Liver (tissue), 9 donors: Measurements from ENCODE around the gene UBXN1. TPM values are rescaled to one million over a fixed set of nuclear protein-coding genes. Genes with fewer than 3 reads are reported as not detected.

Source experiments
- DNase-seq: peaks from one replicate; pipeline ENCODE4 v3.0.0-alpha.2; 2017; ENCODE audit warnings: low spot score
- H3K27ac ChIP-seq, 2 donors: one replicate each; pipeline ENCODE4 v1.7.0; 2013; ENCODE audit warnings: inconsistent platforms in 2 of 2, low read length in 2 of 2, control low read depth in 1 of 2, low read depth in 1 of 2, mild to moderate bottlenecking in 1 of 2
- H3K27me3 ChIP-seq, 4 donors: one replicate each; pipeline versions ENCODE4 v1.6.1 to v1.7.0; 2013; ENCODE audit warnings: low read length in 3 of 4, inconsistent platforms in 1 of 4, mild to moderate bottlenecking in 1 of 4, moderate library complexity in 1 of 4; ENCODE audit not compliant: control insufficient read depth in 4 of 4, insufficient read depth in 4 of 4
- H3K36me3 ChIP-seq, 4 donors: one replicate each; pipeline versions ENCODE4 v1.6.1 to v1.7.0; 2013; ENCODE audit warnings: low read length in 3 of 4, mild to moderate bottlenecking in 3 of 4, low read depth in 1 of 4, moderate library complexity in 1 of 4; ENCODE audit not compliant: control insufficient read depth in 4 of 4, insufficient read depth in 3 of 4
- H3K4me1 ChIP-seq, 4 donors: one replicate each; pipeline versions ENCODE4 v1.6.1 to v1.7.0; 2013; ENCODE audit warnings: low read length in 3 of 4, mild to moderate bottlenecking in 3 of 4, moderate library complexity in 1 of 4; ENCODE audit not compliant: control insufficient read depth in 4 of 4, insufficient read depth in 4 of 4
- H3K4me3 ChIP-seq, 3 donors: one replicate each; pipeline versions ENCODE4 v1.6.1 to v1.7.0; 2013; ENCODE audit warnings: low read length in 3 of 3, control low read depth in 1 of 3, low read depth in 1 of 3, mild to moderate bottlenecking in 1 of 3
- H3K9ac ChIP-seq, 2 donors: one replicate each; pipeline ENCODE4 v1.7.0; 2013; ENCODE audit warnings: low read length in 2 of 2, mild to moderate bottlenecking in 2 of 2, moderate library complexity in 2 of 2, control low read depth in 1 of 2, low read depth in 1 of 2
- H3K9me3 ChIP-seq, 4 donors: one replicate each; pipeline versions ENCODE4 v1.6.1 to v1.7.0; 2013; ENCODE audit warnings: low read length in 3 of 4; ENCODE audit not compliant: control insufficient read depth in 4 of 4
- EGR1 ChIP-seq, 2 donors: IDR thresholded peaks; 2 replicates each; pipeline ENCODE4 v1.6.1; 2016 to 2018; ENCODE audit warnings: antibody characterized with exemption in 2 of 2, low read depth in 2 of 2
- FOXA2 ChIP-seq: IDR thresholded peaks from 2 replicates; pipeline ENCODE4 v1.6.1; 2016; ENCODE audit warnings: antibody characterized with exemption
- GABPA ChIP-seq, 2 donors: IDR thresholded peaks in 1 of 2; conservative IDR thresholded peaks in 1 of 2; 2 replicates each; pipeline ENCODE4 v1.6.1; 2016; ENCODE audit warnings: antibody characterized with exemption in 2 of 2, mild to moderate bottlenecking in 1 of 2, moderate library complexity in 1 of 2
- HNF4A ChIP-seq, 2 donors: conservative IDR thresholded peaks; 2 replicates each; pipeline ENCODE4 v1.6.1; 2016; ENCODE audit warnings: antibody characterized with exemption in 2 of 2, mild to moderate bottlenecking in 2 of 2
- HNF4G ChIP-seq: IDR thresholded peaks from 2 replicates; pipeline ENCODE4 v1.6.1; 2016; ENCODE audit warnings: antibody characterized with exemption
- MAX ChIP-seq: IDR thresholded peaks from 2 replicates; pipeline ENCODE4 v1.6.1; 2016; ENCODE audit warnings: antibody characterized with exemption
- NR2F2 ChIP-seq: IDR thresholded peaks from 2 replicates; pipeline ENCODE4 v1.6.1; 2016; ENCODE audit warnings: antibody characterized with exemption
- RAD21 ChIP-seq, 2 donors: IDR thresholded peaks; 2 replicates each; pipeline ENCODE4 v1.6.1; 2016; ENCODE audit warnings: antibody characterized with exemption in 2 of 2, mild to moderate bottlenecking in 2 of 2
- REST ChIP-seq: IDR thresholded peaks from 2 replicates; pipeline ENCODE4 v1.6.1; 2016; ENCODE audit warnings: antibody characterized with exemption, mild to moderate bottlenecking
- SP1 ChIP-seq: IDR thresholded peaks from 2 replicates; pipeline ENCODE4 v1.6.1; 2018; ENCODE audit warnings: antibody characterized with exemption, mild to moderate bottlenecking
- TAF1 ChIP-seq: conservative IDR thresholded peaks from 2 replicates; pipeline ENCODE4 v1.6.1; 2016; ENCODE audit warnings: antibody characterized with exemption, mild to moderate bottlenecking
- YY1 ChIP-seq: IDR thresholded peaks from 2 replicates; pipeline ENCODE4 v1.6.1; 2016; ENCODE audit warnings: antibody characterized with exemption, mild to moderate bottlenecking
- ZBTB33 ChIP-seq: IDR thresholded peaks from 2 replicates; pipeline ENCODE4 v1.6.1; 2016; ENCODE audit warnings: antibody characterized with exemption
- WGBS: extraction: QIAGEN DNeasy Blood & Tissue Kit; methylation state at CpG from one replicate; pipeline ENCODE4 v1.1.7; 2013; 5-methylcytosine and 5-hydroxymethylcytosine counted together
- polyA plus RNA-seq, 2 donors: library from polyadenylated mRNA; stranded (reverse) in 1 of 2; unstranded in 1 of 2; fragments of 200-250 nt in 1 of 2; fragments of >200 nt in 1 of 2; fragmentation: Nextera tagmentation in 1 of 2; extraction: Ambion mirVana in 1 of 2; gene quantifications; one replicate each; pipeline versions ENCODE4 v1.2.1 to v1.2.3, GENCODE V29; 2013 to 2015
- total RNA-seq, 2 donors: library from RNA; depleted of rRNA; stranded (reverse); fragments of >200 nt; gene quantifications; one replicate each; pipeline ENCODE4 v1.2.3, GENCODE V29; 2014
- TF ChIP-seq, protein P1 (sequence below): fragments of 150-350 bp; IDR thresholded peaks from 2 replicates; pipeline ENCODE4 v1.5.1; 2017; ENCODE audit warnings: improper control_type of control experiment, low read depth, low read length; ENCODE audit not compliant: missing input control
- donor health status: healthy.
- donor health status: healthy.
- donor health status: healthy.
- donor health status: healthy.
- donor health status: healthy.

Gene UBXN1
- total and polyA plus RNA-seq, 4 donors: 31.4 to 45.7 (median 41.2) TPM

- WGBS: 4% methylated on average over 36 of the region's 36 CpGs
- peak overlapping the region; percentile 85 to 89 for H3K27ac ChIP-seq
- no peak for DNase-seq
- H3K27me3 ChIP-seq: no peaks in the 10 kb centered on the region
- TF ChIP-seq SP1: no peak
- no peak for TF ChIP-seq YY1
- TF ChIP-seq ZBTB33: no peak
- TF ChIP-seq GABPA (IDR thresholded peaks at IDR 0.05 in 1 of 2, conservative IDR thresholded peaks at IDR 0.05 in 1 of 2): no peak
- TF ChIP-seq FOXA2: no peak
- TF ChIP-seq NR2F2: no peak
- TF ChIP-seq, protein P1, sequence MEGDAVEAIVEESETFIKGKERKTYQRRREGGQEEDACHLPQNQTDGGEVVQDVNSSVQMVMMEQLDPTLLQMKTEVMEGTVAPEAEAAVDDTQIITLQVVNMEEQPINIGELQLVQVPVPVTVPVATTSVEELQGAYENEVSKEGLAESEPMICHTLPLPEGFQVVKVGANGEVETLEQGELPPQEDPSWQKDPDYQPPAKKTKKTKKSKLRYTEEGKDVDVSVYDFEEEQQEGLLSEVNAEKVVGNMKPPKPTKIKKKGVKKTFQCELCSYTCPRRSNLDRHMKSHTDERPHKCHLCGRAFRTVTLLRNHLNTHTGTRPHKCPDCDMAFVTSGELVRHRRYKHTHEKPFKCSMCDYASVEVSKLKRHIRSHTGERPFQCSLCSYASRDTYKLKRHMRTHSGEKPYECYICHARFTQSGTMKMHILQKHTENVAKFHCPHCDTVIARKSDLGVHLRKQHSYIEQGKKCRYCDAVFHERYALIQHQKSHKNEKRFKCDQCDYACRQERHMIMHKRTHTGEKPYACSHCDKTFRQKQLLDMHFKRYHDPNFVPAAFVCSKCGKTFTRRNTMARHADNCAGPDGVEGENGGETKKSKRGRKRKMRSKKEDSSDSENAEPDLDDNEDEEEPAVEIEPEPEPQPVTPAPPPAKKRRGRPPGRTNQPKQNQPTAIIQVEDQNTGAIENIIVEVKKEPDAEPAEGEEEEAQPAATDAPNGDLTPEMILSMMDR: no peak
- TF ChIP-seq HNF4G: no peak
- no peak for TF ChIP-seq HNF4A (conservative IDR thresholded peaks at IDR 0.05)
- no peak for TF ChIP-seq RAD21 (IDR thresholded peaks at IDR 0.05)
- no peak for TF ChIP-seq MAX
- TF ChIP-seq EGR1 (IDR thresholded peaks at IDR 0.05; ENCODE audit: low read depth in 2 of 2): no peak
- TF ChIP-seq REST: no peak
- TF ChIP-seq TAF1: no peak
- H3K9me3 ChIP-seq: no peaks in the 10 kb centered on the region
- peaks cover 3 to 10% (median 6%) of the 10 kb centered on the region in 4 donors for H3K36me3 ChIP-seq
- H3K4me1 ChIP-seq: peaks cover 11 to 28% (median 19%) of the 10 kb centered on the region in 4 donors
- peak overlapping the region; percentile 36 to 96 for H3K9ac ChIP-seq
- H3K4me3 ChIP-seq: peak overlapping the region; percentile 82 to 98 (median 88)
These were observed 14.3 kb downstream of the UBXN1 start for GRCh38 chr11:62664405-62665074.

GRCh38 chr11:62656796-62657429 lies 22.0 kb downstream of the UBXN1 start:
- WGBS: 76% methylated on average over 5 of the region's 5 CpGs
- DNase-seq: no peak
- no peaks in the 10 kb centered on the region for H3K9me3 ChIP-seq
- H3K9ac ChIP-seq: no peak overlapping the region
- no peaks in the 10 kb centered on the region for H3K36me3 ChIP-seq
- no peak overlapping the region for H3K4me3 ChIP-seq
- H3K27ac ChIP-seq: no peak overlapping the region
- H3K27me3 ChIP-seq: no peaks in the 10 kb centered on the region
- peaks cover 0 to 9% (median 8%) of the 10 kb centered on the region in 4 donors for H3K4me1 ChIP-seq
- TF ChIP-seq REST: no peak
- no peak for TF ChIP-seq SP1
- TF ChIP-seq EGR1 (IDR thresholded peaks at IDR 0.05; ENCODE audit: low read depth in 2 of 2): no peak
- TF ChIP-seq GABPA (IDR thresholded peaks at IDR 0.05 in 1 of 2, conservative IDR thresholded peaks at IDR 0.05 in 1 of 2): no peak
- no peak for TF ChIP-seq NR2F2
- TF ChIP-seq, protein P1: no peak
